ENCODE measurements around the gene SLC5A3. TPM values are rescaled to one million over a fixed set of nuclear protein-coding genes. Genes with fewer than 3 reads are reported as not detected.

Gene SLC5A3
- total RNA-seq, 6 donors from 2014 or later = 12.1 to 40.8 (median 13.7) TPM

DNA sequence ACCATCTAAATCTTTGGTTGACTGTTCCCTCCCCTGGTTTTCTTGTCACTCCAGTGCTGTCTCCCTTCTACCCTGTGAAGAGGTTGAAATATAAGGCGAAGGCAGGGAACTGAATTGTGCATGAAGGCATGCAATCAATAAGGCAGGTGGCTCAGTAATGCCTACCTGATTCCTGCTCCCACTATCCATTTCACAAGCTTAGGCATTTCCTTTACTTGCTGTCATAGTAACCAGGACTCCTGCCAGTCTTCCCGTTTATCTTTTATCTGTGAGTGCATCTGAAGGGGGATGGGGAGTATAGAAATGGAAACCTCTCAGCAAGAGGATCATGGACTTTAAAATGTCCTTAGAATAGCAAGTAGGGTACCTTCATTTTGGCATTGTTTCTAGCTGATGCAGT is 40.5 kb downstream of the SLC5A3 start:
- Histone ChIP-seq H3K9me3 (no peaks in the 10 kb centered on the region), H3K4me1 (peaks cover 0 to 9% (median 4%) of the 10 kb centered on the region in 4 donors), H3K4me3 (no peak overlapping the region), H3K27ac (no peak overlapping the region), H3K36me3 (no peaks in the 10 kb centered on the region), H3K27me3 (no peaks in the 10 kb centered on the region)
- TF ChIP-seq POLR2A (IDR thresholded peaks at IDR 0.05) (no peak), POLR2AphosphoS5 (IDR thresholded peaks at IDR 0.05) (no peak), CTCF (IDR thresholded peaks at IDR 0.05) (no peak), EP300 (IDR thresholded peaks at IDR 0.05) (no peak)
- DNase-seq (no peak), ATAC-seq (ENCODE audit: low FRiP score in 2 of 2) (no peak)
- WGBS, 2 donors = 53 to 54% methylated on average over 2 of the region's 2 CpGs

GRCh38 chr21:34115160-34115559 is 41.8 kb downstream of the SLC5A3 start:
- DNase-seq (no peak), ATAC-seq (ENCODE audit: low FRiP score in 2 of 2) (no peak)
- 88 to 91% methylated on average over 1 of the region's 1 CpG for WGBS, 2 donors
- no peak overlapping the region for H3K4me3 ChIP-seq
- no peak for TF ChIP-seq POLR2A (IDR thresholded peaks at IDR 0.05)
- TF ChIP-seq CTCF (IDR thresholded peaks at IDR 0.05) = no peak
- no peaks in the 10 kb centered on the region for H3K9me3 ChIP-seq
- no peaks in the 10 kb centered on the region for H3K36me3 ChIP-seq
- peaks cover 0 to 9% (median 4%) of the 10 kb centered on the region in 4 donors for H3K4me1 ChIP-seq
- no peak overlapping the region for H3K27ac ChIP-seq
- no peaks in the 10 kb centered on the region for H3K27me3 ChIP-seq

- peaks cover 0 to 9% (median 4%) of the 10 kb centered on the region in 4 donors for H3K4me1 ChIP-seq
- H3K27ac ChIP-seq = no peak overlapping the region
- TF ChIP-seq CTCF (IDR thresholded peaks at IDR 0.05) = no peak
- no peak for TF ChIP-seq POLR2A (IDR thresholded peaks at IDR 0.05)
- TF ChIP-seq POLR2AphosphoS5 (IDR thresholded peaks at IDR 0.05) = no peak
- no peak for TF ChIP-seq EP300 (IDR thresholded peaks at IDR 0.05)
- no peaks in the 10 kb centered on the region for H3K36me3 ChIP-seq
- ATAC-seq (ENCODE audit: low FRiP score in 2 of 2) (no peak), DNase-seq (no peak)
- no peaks in the 10 kb centered on the region for H3K9me3 ChIP-seq
- 87 to 94% methylated on average over 3 of the region's 3 CpGs for WGBS, 2 donors
- H3K27me3 ChIP-seq = no peaks in the 10 kb centered on the region
- no peak overlapping the region for H3K4me3 ChIP-seq
Observed at GRCh38 chr21:34116569-34116968, 43.2 kb downstream of the SLC5A3 start.

- WGBS, 2 donors = 89 to 92% methylated on average over 2 of the region's 2 CpGs
Observed at GRCh38 chr21:34120867-34121266, 47.5 kb downstream of the SLC5A3 start.

More at GRCh38 chr21:34120867-34121266, 47.5 kb downstream of the SLC5A3 start:
- DNase-seq = no peak
- Histone ChIP-seq H3K4me3 (no peak overlapping the region), H3K9me3 (no peaks in the 10 kb centered on the region), H3K27ac (no peak overlapping the region), H3K36me3 (peaks cover 0 to 9% (median 2%) of the 10 kb centered on the region in 4 donors), H3K4me1 (no peaks in the 10 kb centered on the region), H3K27me3 (no peaks in the 10 kb centered on the region)
- TF ChIP-seq POLR2A (IDR thresholded peaks at IDR 0.05) (no peak), EP300 (IDR thresholded peaks at IDR 0.05) (no peak), POLR2AphosphoS5 (IDR thresholded peaks at IDR 0.05) (no peak), CTCF (IDR thresholded peaks at IDR 0.05) (no peak)
- no peak for ATAC-seq (ENCODE audit: low FRiP score in 2 of 2)
